Lung (tissue), 4 donors: Measurements from ENCODE around the gene KLK5. TPM values are rescaled to one million over a fixed set of nuclear protein-coding genes. Genes with fewer than 3 reads are reported as not detected.

ENCODE experiments used
- polyA plus RNA-seq, 2 donors: library from polyadenylated mRNA; stranded (reverse); fragments of 200-250 nt; gene quantifications; one replicate each; pipeline ENCODE4 v1.2.1, GENCODE V29; 2013
- total RNA-seq, 2 donors: library from RNA; depleted of rRNA in 1 of 2; stranded (reverse); fragments of >200 nt in 1 of 2; gene quantifications; one replicate each; pipeline ENCODE4 v1.2.1, GENCODE V29; 2014 to 2021
- donor health status: Bipolar disorder and iron deficiency.
- donor health status: healthy.
- donor health status: DM: yes; HTN: yes; CAD: no.

KLK5 gene
- total and polyA plus RNA-seq, 4 donors = 0.06 to 0.60 TPM; not detected in 2

Other genes starting within 250 kb of the KLK5 start
- gene SHANK1, start 233.2 kb downstream of the KLK5 start, total RNA-seq = 1 to 10 TPM in 1 of 2 donors, under 1 TPM in 1; 0.15 to 1.2 TPM
- under 1 TPM; 0.18 to 0.24 TPM for gene SHANK1, start 233.2 kb downstream of the KLK5 start, polyA plus RNA-seq
- gene CLEC11A, start 229.7 kb downstream of the KLK5 start, total RNA-seq = 10 to 100 TPM in 1 of 2 donors, 1 to 10 TPM in 1; 7.7 to 24.6 TPM
- gene CLEC11A, start 229.7 kb downstream of the KLK5 start, polyA plus RNA-seq = 10 to 100 TPM in 1 of 2 donors, 1 to 10 TPM in 1; 8.5 to 13.7 TPM
- gene GPR32, start 182.6 kb downstream of the KLK5 start, total RNA-seq = not detected
- gene GPR32, start 182.6 kb downstream of the KLK5 start, polyA plus RNA-seq = not detected
- not detected for gene ACP4, start 162.6 kb downstream of the KLK5 start, total RNA-seq
- not detected for gene ACP4, start 162.6 kb downstream of the KLK5 start, polyA plus RNA-seq
- under 1 TPM in 1 of 2 donors, not detected in 1; 0.92 TPM for gene KLK1, start 129.3 kb downstream of the KLK5 start, total RNA-seq
- gene KLK1, start 129.3 kb downstream of the KLK5 start, polyA plus RNA-seq = under 1 TPM; 0.25 to 0.83 TPM
- gene KLK15, start 119.5 kb downstream of the KLK5 start, total RNA-seq = not detected
- not detected for gene KLK15, start 119.5 kb downstream of the KLK5 start, polyA plus RNA-seq
- not detected for gene KLK3, start 98.1 kb downstream of the KLK5 start, total RNA-seq
- gene KLK3, start 98.1 kb downstream of the KLK5 start, polyA plus RNA-seq = not detected
- not detected for gene KLK2, start 79.6 kb downstream of the KLK5 start, total RNA-seq
- gene KLK2, start 79.6 kb downstream of the KLK5 start, polyA plus RNA-seq = not detected
- not detected for gene KLK4, start 41.6 kb downstream of the KLK5 start, total RNA-seq
- under 1 TPM; 0.03 to 0.26 TPM for gene KLK4, start 41.6 kb downstream of the KLK5 start, polyA plus RNA-seq
- not detected for gene KLK6, start 16.6 kb upstream of the KLK5 start, total RNA-seq
- gene KLK6, start 16.6 kb upstream of the KLK5 start, polyA plus RNA-seq = not detected
- under 1 TPM in 1 of 2 donors, not detected in 1; 0.31 TPM for gene KLK7, start 30.9 kb upstream of the KLK5 start, total RNA-seq
- under 1 TPM; 0.05 to 0.14 TPM for gene KLK7, start 30.9 kb upstream of the KLK5 start, polyA plus RNA-seq
- not detected for gene KLK8, start 48.6 kb upstream of the KLK5 start, total RNA-seq
- gene KLK8, start 48.6 kb upstream of the KLK5 start, polyA plus RNA-seq = under 1 TPM; 0.39 to 0.74 TPM
- gene KLK10, start 66.7 kb upstream of the KLK5 start, total RNA-seq = 10 to 100 TPM in 1 of 2 donors, 1 to 10 TPM in 1; 9.8 to 24.3 TPM
- gene KLK10, start 66.7 kb upstream of the KLK5 start, polyA plus RNA-seq = 10 to 100 TPM; 15.5 to 34.2 TPM
- gene KLK11, start 73.6 kb upstream of the KLK5 start, total RNA-seq = 10 to 100 TPM; 14.1 to 38.6 TPM
- 10 to 100 TPM; 15.3 to 23.6 TPM for gene KLK11, start 73.6 kb upstream of the KLK5 start, polyA plus RNA-seq
- 10 to 100 TPM in 1 of 2 donors, 1 to 10 TPM in 1; 7.3 to 14.4 TPM for gene KLK12, start 82.0 kb upstream of the KLK5 start, total RNA-seq
- gene KLK12, start 82.0 kb upstream of the KLK5 start, polyA plus RNA-seq = 1 to 10 TPM; 1.9 to 9.5 TPM
- gene KLK13, start 112.1 kb upstream of the KLK5 start, total RNA-seq = 1 to 10 TPM in 1 of 2 donors, under 1 TPM in 1; 0.65 to 9.3 TPM
- gene KLK13, start 112.1 kb upstream of the KLK5 start, polyA plus RNA-seq = 1 to 10 TPM; 1.7 to 4.5 TPM
- gene KLK14, start 129.8 kb upstream of the KLK5 start, total RNA-seq = 1 to 10 TPM in 1 of 2 donors, under 1 TPM in 1; 0.46 to 3.9 TPM
- gene KLK14, start 129.8 kb upstream of the KLK5 start, polyA plus RNA-seq = 1 to 10 TPM in 1 of 2 donors, under 1 TPM in 1; 0.49 to 1.3 TPM
- 1 to 10 TPM; 3.2 to 9.8 TPM for gene CTU1, start 155.4 kb upstream of the KLK5 start, total RNA-seq
- 1 to 10 TPM; 2.5 to 4.4 TPM for gene CTU1, start 155.4 kb upstream of the KLK5 start, polyA plus RNA-seq
- gene SIGLEC9, start 171.9 kb upstream of the KLK5 start, total RNA-seq = 10 to 100 TPM in 1 of 2 donors, 1 to 10 TPM in 1; 4.5 to 25.7 TPM
- gene SIGLEC9, start 171.9 kb upstream of the KLK5 start, polyA plus RNA-seq = 10 to 100 TPM in 1 of 2 donors, 1 to 10 TPM in 1; 4.3 to 57.0 TPM
- 10 to 100 TPM in 1 of 2 donors, 1 to 10 TPM in 1; 6.3 to 13.4 TPM for gene SIGLEC7, start 189.3 kb upstream of the KLK5 start, total RNA-seq
- gene SIGLEC7, start 189.3 kb upstream of the KLK5 start, polyA plus RNA-seq = 10 to 100 TPM in 1 of 2 donors, 1 to 10 TPM in 1; 2.1 to 29.3 TPM